BE2C (cell line): ENCODE results near the gene TMEM147.
A peak's percentile ranks its signal among the peaks of the same experiment; 100 is the strongest.

Experiments used
- DNase-seq: peaks from one replicate; pipeline ENCODE4 v3.0.0-alpha.2; 2020
- H3K27me3 ChIP-seq: fragments of 250-450 bp; sonication (Bioruptor Pico); 2 replicates; pipeline ENCODE4 v1.5.1; 2020; ENCODE audit warnings: mild to moderate bottlenecking
- H3K36me3 ChIP-seq: fragments of 250-450 bp; sonication (Bioruptor Pico); 2 replicates; pipeline ENCODE4 v1.5.1; 2020; ENCODE audit warnings: mild to moderate bottlenecking
- H3K4me1 ChIP-seq: fragments of 250-450 bp; sonication (Bioruptor Pico); 2 replicates; pipeline ENCODE4 v1.5.1; 2020
- H3K4me3 ChIP-seq: 2 replicates; pipeline ENCODE4 v1.5.1; 2011; ENCODE audit warnings: low read depth, low read length
- H3K9me3 ChIP-seq: fragments of 250-450 bp; sonication (Bioruptor Pico); 2 replicates; pipeline ENCODE4 v1.5.1; 2020
- CTCF ChIP-seq: IDR thresholded peaks from 2 replicates; pipeline ENCODE4 v1.5.1; 2012; ENCODE audit warnings: mild to moderate bottlenecking, low read depth, low read length

Gene TMEM147

GRCh38 chr19:35539850-35540249, 5.6 kb upstream of the TMEM147 start:
- Histone ChIP-seq H3K9me3 (0 out of 2 replicates have a peak, but pooled peaks cover 3% of the 10 kb centered on the region), H3K27me3 (peaks cover 6% of the 10 kb centered on the region), H3K36me3 (no peaks in the 10 kb centered on the region; the same call in 1 of the 2 replicates), H3K4me3 (no peak overlapping the region), H3K4me1 (no peaks in the 10 kb centered on the region)
- DNase-seq = no peak
- no peak for TF ChIP-seq CTCF

GRCh38 chr19:35540356-35540927, 5.0 kb upstream of the TMEM147 start:
- H3K4me1 ChIP-seq = no peaks in the 10 kb centered on the region
- peaks cover 6% of the 10 kb centered on the region; the same call in 1 of the 2 replicates for H3K27me3 ChIP-seq
- H3K36me3 ChIP-seq = peaks cover 3% of the 10 kb centered on the region; the same call in 1 of the 2 replicates
- no peak for TF ChIP-seq CTCF
- no peak overlapping the region for H3K4me3 ChIP-seq
- no peak for DNase-seq
- H3K9me3 ChIP-seq = 0 out of 2 replicates have a peak, but pooled peaks cover 3% of the 10 kb centered on the region

- no peak overlapping the region for H3K4me3 ChIP-seq
- H3K4me1 ChIP-seq = no peaks in the 10 kb centered on the region
- DNase-seq = no peak
- no peaks in the 10 kb centered on the region for H3K27me3 ChIP-seq
- H3K9me3 ChIP-seq = no peaks in the 10 kb centered on the region
- peaks cover 8% of the 10 kb centered on the region for H3K36me3 ChIP-seq
- no peak for TF ChIP-seq CTCF
These were observed 3.2 kb upstream of the TMEM147 start for GRCh38 chr19:35542209-35542608.

GRCh38 chr19:35543280-35544109, 1.9 kb upstream of the TMEM147 start:
- H3K27me3 ChIP-seq = no peaks in the 10 kb centered on the region
- no peak for DNase-seq

GRCh38 chr19:35544110-35544802, 1.2 kb upstream of the TMEM147 start:
- no peaks in the 10 kb centered on the region for H3K4me1 ChIP-seq
- peaks cover 9% of the 10 kb centered on the region for H3K36me3 ChIP-seq
- H3K9me3 ChIP-seq = no peaks in the 10 kb centered on the region
- TF ChIP-seq CTCF = no peak
- DNase-seq = no peak
- peak overlapping the region; percentile 94 for H3K4me3 ChIP-seq
- H3K27me3 ChIP-seq = no peaks in the 10 kb centered on the region

More at GRCh38 chr19:35543280-35544109, 1.9 kb upstream of the TMEM147 start:
- Histone ChIP-seq H3K4me1 (no peaks in the 10 kb centered on the region), H3K36me3 (peaks cover 9% of the 10 kb centered on the region), H3K9me3 (no peaks in the 10 kb centered on the region), H3K4me3 (no peak overlapping the region)
- no peak for TF ChIP-seq CTCF
